Measurements from ENCODE around the gene MYMK. TPM values are rescaled to one million over a fixed set of nuclear protein-coding genes. Genes with fewer than 3 reads are reported as not detected.
A peak's percentile ranks its signal among the peaks of the same experiment; 100 is the strongest.

Gene MYMK
- total and polyA plus RNA-seq, 2 of the 13 experiments (the other 11 are each of a cell fraction or from before 2014, with no cell fraction given): not detected

DNA sequence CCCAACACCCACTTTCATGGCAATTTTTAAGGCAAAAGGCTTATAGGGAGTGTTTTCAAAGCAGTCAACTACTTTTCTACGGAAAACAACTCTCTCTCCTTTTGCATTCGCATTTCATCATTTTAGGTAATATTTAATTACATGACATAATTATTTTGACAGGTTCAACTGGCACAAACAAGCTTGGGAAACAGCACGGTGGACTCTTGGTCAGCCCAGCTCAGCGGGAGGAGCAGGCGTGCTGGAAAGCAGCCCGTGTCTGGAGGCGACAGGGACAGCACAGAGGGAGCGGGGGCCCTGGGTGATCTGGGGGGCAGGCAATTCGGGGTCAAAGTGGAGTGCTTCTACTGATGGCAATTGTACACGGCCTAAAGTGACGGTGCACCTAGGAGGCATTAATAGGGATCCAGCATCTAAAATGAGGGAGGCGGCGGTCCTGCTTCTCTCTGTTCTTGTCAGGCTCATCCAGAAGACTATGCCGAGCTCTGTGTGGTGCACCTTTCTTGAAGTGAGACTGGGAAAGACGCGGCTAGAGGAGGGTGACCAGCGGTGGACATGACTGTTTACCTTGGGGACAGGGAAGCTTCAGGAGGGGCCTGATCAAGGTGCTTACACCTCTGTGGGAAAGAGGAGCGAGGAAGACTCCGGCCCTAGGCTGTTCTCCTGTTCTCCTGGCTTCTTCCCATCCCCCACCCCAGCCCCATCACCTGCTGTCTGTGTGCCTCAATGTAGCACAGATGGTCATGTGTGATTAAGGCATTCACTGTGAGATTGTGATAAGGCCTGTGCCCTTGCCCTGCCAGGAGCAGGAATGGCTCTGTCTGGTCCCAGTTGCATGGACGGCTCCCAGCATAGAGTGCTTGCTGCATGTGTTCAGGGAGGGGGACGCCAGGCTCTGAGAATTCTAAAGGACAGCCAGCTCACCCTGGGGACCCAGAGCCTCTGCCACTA, 3.4 kb downstream of the MYMK start:
- Histone ChIP-seq H3K27ac (ENCODE audit: extremely low read length, insufficient read depth, low read length) (no peak overlapping the region), H3K9me3 (ENCODE audit: low read length) (no peaks in the 10 kb centered on the region), H3K27me3 (ENCODE audit: control insufficient read depth in 1 of 2, insufficient read depth in 2 of 2, low read length in 2 of 2) (peaks cover 17 to 90% of the 10 kb centered on the region in 2 experiments; a peak in 4 of 5 replicates), H3K4me3 (replicated peaks in 1 of 3; ENCODE audit: insufficient read depth in 1 of 3, low read depth in 2 of 3, low read length in 3 of 3) (peak overlapping the region in 1 of 3 experiments; percentile 24; a peak in 2 of 6 replicates), H3K4me2 (ENCODE audit: low read depth, low read length) (peak overlapping the region; percentile 64), H2AFZ (ENCODE audit: low read length) (no peak overlapping the region), H4K20me1 (ENCODE audit: insufficient read depth, low read length) (no peaks in the 10 kb centered on the region), H3K4me1 (ENCODE audit: insufficient read depth, low read length) (peaks cover 28% of the 10 kb centered on the region), H3K9ac (ENCODE audit: insufficient read depth, low read depth, low read length) (no peak overlapping the region), H3K79me2 (ENCODE audit: insufficient read depth, low read length) (no peaks in the 10 kb centered on the region), H3K36me3 (replicated peaks in 1 of 2; ENCODE audit: control insufficient read depth in 1 of 2, insufficient read depth in 2 of 2, low read length in 2 of 2) (no peaks in the 10 kb centered on the region)
- in situ Hi-C loops (cut with HindIII; ENCODE audit: extremely low pct_ligation_motif_present, low pct_unique_long_range_greater_than_20kb) (no loop called here), intact Hi-C loops (cut with micrococcal nuclease; ENCODE audit: unreplicated experiment) (no loop called here)
- FAIRE-seq (no peak), ATAC-seq (peak; percentile 80), DNase-seq (ENCODE audit: low spot score) (peak; percentile 49)
- POLR2A ChIA-PET: interaction anchor here (0.9 to 1.5 kb wide), 6 partner anchors 8 to 193 kb away, joined by 3 to 6 read pairs (median 3); partner anchors contain the start of genes ADAMTSL2 and SLC2A6
- CTCF ChIA-PET (ENCODE audit: low intra/inter-chr PET ratio, low total read pairs): no interaction called here
- WGBS (ENCODE audit: low lambda C conversion rate): 13% methylated on average over 16 of the region's 21 CpGs
- BruUV-seq (replicated peaks): no TSS peak
- TF ChIP-seq, protein P1, sequence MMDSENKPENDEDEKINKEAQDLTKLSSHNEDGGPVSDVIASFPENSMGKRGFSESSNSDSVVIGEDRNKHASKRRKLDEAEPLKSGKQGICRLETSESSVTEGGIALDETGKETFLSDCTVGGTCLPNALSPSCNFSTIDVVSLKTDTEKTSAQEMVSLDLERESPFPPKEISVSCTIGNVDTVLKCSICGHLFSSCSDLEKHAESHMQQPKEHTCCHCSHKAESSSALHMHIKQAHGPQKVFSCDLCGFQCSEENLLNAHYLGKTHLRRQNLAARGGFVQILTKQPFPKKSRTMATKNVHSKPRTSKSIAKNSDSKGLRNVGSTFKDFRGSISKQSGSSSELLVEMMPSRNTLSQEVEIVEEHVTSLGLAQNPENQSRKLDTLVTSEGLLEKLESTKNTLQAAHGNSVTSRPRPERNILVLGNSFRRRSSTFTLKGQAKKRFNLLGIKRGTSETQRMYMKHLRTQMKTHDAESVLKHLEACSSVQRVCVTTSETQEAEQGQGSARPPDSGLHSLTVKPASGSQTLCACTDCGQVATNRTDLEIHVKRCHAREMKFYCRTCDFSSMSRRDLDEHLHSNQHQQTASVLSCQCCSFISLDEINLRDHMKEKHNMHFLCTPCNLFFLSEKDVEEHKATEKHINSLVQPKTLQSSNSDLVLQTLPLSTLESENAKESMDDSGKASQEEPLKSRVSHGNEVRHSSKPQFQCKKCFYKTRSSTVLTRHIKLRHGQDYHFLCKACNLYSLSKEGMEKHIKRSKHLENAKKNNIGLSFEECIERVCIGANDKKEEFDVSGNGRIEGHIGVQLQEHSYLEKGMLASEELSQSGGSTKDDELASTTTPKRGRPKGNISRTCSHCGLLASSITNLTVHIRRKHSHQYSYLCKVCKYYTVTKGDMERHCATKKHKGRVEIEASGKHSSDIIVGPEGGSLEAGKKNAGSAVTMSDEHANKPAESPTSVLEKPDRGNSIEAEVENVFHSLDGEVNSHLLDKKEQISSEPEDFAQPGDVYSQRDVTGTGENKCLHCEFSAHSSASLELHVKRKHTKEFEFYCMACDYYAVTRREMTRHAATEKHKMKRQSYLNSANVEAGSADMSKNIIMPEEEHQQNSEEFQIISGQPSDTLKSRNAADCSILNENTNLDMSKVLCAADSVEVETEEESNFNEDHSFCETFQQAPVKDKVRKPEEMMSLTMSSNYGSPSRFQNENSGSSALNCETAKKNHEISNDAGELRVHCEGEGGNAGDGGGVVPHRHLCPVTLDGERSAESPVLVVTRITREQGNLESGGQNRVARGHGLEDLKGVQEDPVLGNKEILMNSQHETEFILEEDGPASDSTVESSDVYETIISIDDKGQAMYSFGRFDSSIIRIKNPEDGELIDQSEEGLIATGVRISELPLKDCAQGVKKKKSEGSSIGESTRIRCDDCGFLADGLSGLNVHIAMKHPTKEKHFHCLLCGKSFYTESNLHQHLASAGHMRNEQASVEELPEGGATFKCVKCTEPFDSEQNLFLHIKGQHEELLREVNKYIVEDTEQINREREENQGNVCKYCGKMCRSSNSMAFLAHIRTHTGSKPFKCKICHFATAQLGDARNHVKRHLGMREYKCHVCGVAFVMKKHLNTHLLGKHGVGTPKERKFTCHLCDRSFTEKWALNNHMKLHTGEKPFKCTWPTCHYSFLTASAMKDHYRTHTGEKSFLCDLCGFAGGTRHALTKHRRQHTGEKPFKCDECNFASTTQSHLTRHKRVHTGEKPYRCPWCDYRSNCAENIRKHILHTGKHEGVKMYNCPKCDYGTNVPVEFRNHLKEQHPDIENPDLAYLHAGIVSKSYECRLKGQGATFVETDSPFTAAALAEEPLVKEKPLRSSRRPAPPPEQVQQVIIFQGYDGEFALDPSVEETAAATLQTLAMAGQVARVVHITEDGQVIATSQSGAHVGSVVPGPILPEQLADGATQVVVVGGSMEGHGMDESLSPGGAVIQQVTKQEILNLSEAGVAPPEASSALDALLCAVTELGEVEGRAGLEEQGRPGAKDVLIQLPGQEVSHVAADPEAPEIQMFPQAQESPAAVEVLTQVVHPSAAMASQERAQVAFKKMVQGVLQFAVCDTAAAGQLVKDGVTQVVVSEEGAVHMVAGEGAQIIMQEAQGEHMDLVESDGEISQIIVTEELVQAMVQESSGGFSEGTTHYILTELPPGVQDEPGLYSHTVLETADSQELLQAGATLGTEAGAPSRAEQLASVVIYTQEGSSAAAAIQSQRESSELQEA (CRISPR knock-in tag; IDR thresholded peaks at IDR 0.05; ENCODE audit: not compliant biosample characterization): no peak
- TF ChIP-seq SNRNP70 (IDR thresholded peaks at IDR 0.05; ENCODE audit: low read depth, low read length) (no peak), SP5 (CRISPR knock-in tag; IDR thresholded peaks at IDR 0.05; ENCODE audit: borderline replicate concordance, low read depth) (no peak), TMF1 (CRISPR knock-in tag; IDR thresholded peaks at IDR 0.05; ENCODE audit: low read depth) (no peak), ZNF329 (CRISPR knock-in tag; IDR thresholded peaks at IDR 0.05; ENCODE audit: low read depth) (peak; percentile 99), ZFP36 (IDR thresholded peaks at IDR 0.05; ENCODE audit: borderline replicate concordance, low read depth, low read length, partially characterized antibody) (no peak), U2AF1 (optimal IDR thresholded peaks at IDR 0.05; ENCODE audit: low read depth, low read length) (no peak), ATF7 (IDR thresholded peaks at IDR 0.05) (0 out of 2 replicates have a peak, but pooled peaks have one; percentile 48), ATF7 (CRISPR knock-in tag; IDR thresholded peaks at IDR 0.05) (no peak), HNF4G (IDR thresholded peaks at IDR 0.05; ENCODE audit: borderline replicate concordance, low read depth, low read length) (0 out of 2 replicates have a peak, but pooled peaks have one; percentile 12), HNF4G (CRISPR knock-in tag; IDR thresholded peaks at IDR 0.05; ENCODE audit: borderline replicate concordance, low read depth) (no peak), ZNF3 (CRISPR knock-in tag; IDR thresholded peaks at IDR 0.05) (no peak), ZNF121 (CRISPR knock-in tag; IDR thresholded peaks at IDR 0.05) (no peak)
- TF ChIP-seq, protein P2, sequence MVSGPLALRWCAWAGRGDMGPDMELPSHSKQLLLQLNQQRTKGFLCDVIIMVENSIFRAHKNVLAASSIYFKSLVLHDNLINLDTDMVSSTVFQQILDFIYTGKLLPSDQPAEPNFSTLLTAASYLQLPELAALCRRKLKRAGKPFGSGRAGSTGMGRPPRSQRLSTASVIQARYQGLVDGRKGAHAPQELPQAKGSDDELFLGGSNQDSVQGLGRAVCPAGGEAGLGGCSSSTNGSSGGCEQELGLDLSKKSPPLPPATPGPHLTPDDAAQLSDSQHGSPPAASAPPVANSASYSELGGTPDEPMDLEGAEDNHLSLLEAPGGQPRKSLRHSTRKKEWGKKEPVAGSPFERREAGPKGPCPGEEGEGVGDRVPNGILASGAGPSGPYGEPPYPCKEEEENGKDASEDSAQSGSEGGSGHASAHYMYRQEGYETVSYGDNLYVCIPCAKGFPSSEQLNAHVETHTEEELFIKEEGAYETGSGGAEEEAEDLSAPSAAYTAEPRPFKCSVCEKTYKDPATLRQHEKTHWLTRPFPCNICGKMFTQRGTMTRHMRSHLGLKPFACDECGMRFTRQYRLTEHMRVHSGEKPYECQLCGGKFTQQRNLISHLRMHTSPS (CRISPR knock-in tag; IDR thresholded peaks at IDR 0.05; ENCODE audit: low read depth): no peak
